ENCODE results near the gene ZNF189.
"Not testable (repeated sequence)": the region's sequence is repeated elsewhere in the genome, so short reads cannot be mapped to it uniquely, and the experiment has no call there.

The ZNF189 gene

GRCh38 chr9:101376111-101376848 is 22.4 kb upstream of the ZNF189 start:
- H3K4me3 ChIP-seq (ENCODE audit: low read depth in 1 of 5, low read length in 5 of 5) = no peak overlapping the region
- peaks cover 0 to 2% (median 0%) of the 10 kb centered on the region in 5 donors for H3K27me3 ChIP-seq (ENCODE audit: control insufficient read depth in 5 of 5, insufficient read depth in 4 of 5, low read length in 5 of 5)
- no peak overlapping the region for H3K9ac ChIP-seq (ENCODE audit: low read length in 5 of 5)
- H3K9me3 ChIP-seq (ENCODE audit: control insufficient read depth in 5 of 5, low read length in 5 of 5) = peaks cover 0 to 2% (median 0%) of the 10 kb centered on the region in 5 donors
- no peak overlapping the region for H3K27ac ChIP-seq (ENCODE audit: low read depth, low read length)
- no peaks in the 10 kb centered on the region for H3K4me1 ChIP-seq (ENCODE audit: control insufficient read depth in 5 of 5, insufficient read depth in 5 of 5, low read length in 5 of 5)
- no peaks in the 10 kb centered on the region for H3K36me3 ChIP-seq (ENCODE audit: control insufficient read depth in 5 of 5, insufficient read depth in 5 of 5, low read length in 5 of 5)

- peaks cover 0 to 4% (median 3%) of the 10 kb centered on the region in 5 donors for H3K9me3 ChIP-seq (ENCODE audit: control insufficient read depth in 5 of 5, low read length in 5 of 5)
- no peaks in the 10 kb centered on the region for H3K4me1 ChIP-seq (ENCODE audit: control insufficient read depth in 5 of 5, insufficient read depth in 5 of 5, low read length in 5 of 5)
- H3K27ac ChIP-seq (ENCODE audit: low read depth, low read length) = no peak overlapping the region
- no peaks in the 10 kb centered on the region for H3K27me3 ChIP-seq (ENCODE audit: control insufficient read depth in 5 of 5, insufficient read depth in 4 of 5, low read length in 5 of 5)
- no peaks in the 10 kb centered on the region for H3K36me3 ChIP-seq (ENCODE audit: control insufficient read depth in 5 of 5, insufficient read depth in 5 of 5, low read length in 5 of 5)
- H3K4me3 ChIP-seq (ENCODE audit: low read depth in 1 of 5, low read length in 5 of 5) = no peak overlapping the region
- no peak overlapping the region for H3K9ac ChIP-seq (ENCODE audit: low read length in 5 of 5)
Measured at GRCh38 chr9:101380295-101380694, 18.4 kb upstream of the ZNF189 start.

- Histone ChIP-seq H3K27ac (ENCODE audit: low read depth, low read length) (no peak overlapping the region), H3K4me1 (ENCODE audit: control insufficient read depth in 5 of 5, insufficient read depth in 5 of 5, low read length in 5 of 5) (no peaks in the 10 kb centered on the region), H3K36me3 (ENCODE audit: control insufficient read depth in 5 of 5, insufficient read depth in 5 of 5, low read length in 5 of 5) (no peaks in the 10 kb centered on the region), H3K4me3 (ENCODE audit: low read depth in 1 of 5, low read length in 5 of 5) (no peak overlapping the region), H3K9ac (ENCODE audit: low read length in 5 of 5) (no peak overlapping the region), H3K27me3 (ENCODE audit: control insufficient read depth in 5 of 5, insufficient read depth in 4 of 5, low read length in 5 of 5) (no peaks in the 10 kb centered on the region), H3K9me3 (ENCODE audit: control insufficient read depth in 5 of 5, low read length in 5 of 5) (peaks cover 0 to 6% (median 3%) of the 10 kb centered on the region in 5 donors)
Measured at GRCh38 chr9:101381118-101381517, 17.5 kb upstream of the ZNF189 start.

GRCh38 chr9:101381833-101382342 is 16.8 kb upstream of the ZNF189 start:
- no peak overlapping the region for H3K4me3 ChIP-seq (ENCODE audit: low read depth in 1 of 5, low read length in 5 of 5)
- H3K4me1 ChIP-seq (ENCODE audit: control insufficient read depth in 5 of 5, insufficient read depth in 5 of 5, low read length in 5 of 5) = no peaks in the 10 kb centered on the region
- no peaks in the 10 kb centered on the region for H3K27me3 ChIP-seq (ENCODE audit: control insufficient read depth in 5 of 5, insufficient read depth in 4 of 5, low read length in 5 of 5)
- H3K9ac ChIP-seq (ENCODE audit: low read length in 5 of 5) = no peak overlapping the region
- H3K9me3 ChIP-seq (ENCODE audit: control insufficient read depth in 5 of 5, low read length in 5 of 5) = peaks cover 0 to 6% (median 3%) of the 10 kb centered on the region in 5 donors
- no peak overlapping the region for H3K27ac ChIP-seq (ENCODE audit: low read depth, low read length)
- no peaks in the 10 kb centered on the region for H3K36me3 ChIP-seq (ENCODE audit: control insufficient read depth in 5 of 5, insufficient read depth in 5 of 5, low read length in 5 of 5)

GRCh38 chr9:101383361-101383760 is 15.3 kb upstream of the ZNF189 start:
- Histone ChIP-seq H3K9me3 (ENCODE audit: control insufficient read depth in 5 of 5, low read length in 5 of 5) (peaks cover 0 to 6% (median 3%) of the 10 kb centered on the region in 5 donors), H3K9ac (ENCODE audit: low read length in 5 of 5) (no peak overlapping the region), H3K36me3 (ENCODE audit: control insufficient read depth in 5 of 5, insufficient read depth in 5 of 5, low read length in 5 of 5) (peaks cover 0 to 6% (median 2%) of the 10 kb centered on the region in 5 donors), H3K4me3 (ENCODE audit: low read depth in 1 of 5, low read length in 5 of 5) (no peak overlapping the region), H3K27ac (ENCODE audit: low read depth, low read length) (no peak overlapping the region), H3K27me3 (ENCODE audit: control insufficient read depth in 5 of 5, insufficient read depth in 4 of 5, low read length in 5 of 5) (no peaks in the 10 kb centered on the region), H3K4me1 (ENCODE audit: control insufficient read depth in 5 of 5, insufficient read depth in 5 of 5, low read length in 5 of 5) (no peaks in the 10 kb centered on the region)

GRCh38 chr9:101384873-101385536 is 13.6 kb upstream of the ZNF189 start, which contains the start of gene BAAT:
Gene BAAT, minus strand, starts transcription at chr9:101385006. Its CDS starts 13,602 bp downstream, at chr9:101371404.
- H3K9ac ChIP-seq (ENCODE audit: low read length in 5 of 5); H3K27ac ChIP-seq (ENCODE audit: low read depth, low read length): not testable (repeated sequence)

GRCh38 chr9:101387871-101388506 is 10.7 kb upstream of the ZNF189 start:
- Histone ChIP-seq H3K9me3 (ENCODE audit: control insufficient read depth in 5 of 5, low read length in 5 of 5) (peaks cover 0 to 8% (median 5%) of the 10 kb centered on the region in 5 donors), H3K27ac (ENCODE audit: low read depth, low read length) (no peak overlapping the region), H3K4me1 (ENCODE audit: control insufficient read depth in 5 of 5, insufficient read depth in 5 of 5, low read length in 5 of 5) (no peaks in the 10 kb centered on the region), H3K4me3 (ENCODE audit: low read depth in 1 of 5, low read length in 5 of 5) (no peak overlapping the region), H3K9ac (ENCODE audit: low read length in 5 of 5) (no peak overlapping the region), H3K27me3 (ENCODE audit: control insufficient read depth in 5 of 5, insufficient read depth in 4 of 5, low read length in 5 of 5) (no peaks in the 10 kb centered on the region), H3K36me3 (ENCODE audit: control insufficient read depth in 5 of 5, insufficient read depth in 5 of 5, low read length in 5 of 5) (peaks cover 14 to 30% (median 24%) of the 10 kb centered on the region in 5 donors)

More at GRCh38 chr9:101384873-101385536, 13.6 kb upstream of the ZNF189 start, which contains the start of gene BAAT:
- H3K4me3 ChIP-seq (ENCODE audit: low read depth in 1 of 5, low read length in 5 of 5); H3K27me3 ChIP-seq (ENCODE audit: control insufficient read depth in 5 of 5, insufficient read depth in 4 of 5, low read length in 5 of 5); H3K4me1 ChIP-seq (ENCODE audit: control insufficient read depth in 5 of 5, insufficient read depth in 5 of 5, low read length in 5 of 5); H3K9me3 ChIP-seq (ENCODE audit: control insufficient read depth in 5 of 5, low read length in 5 of 5): not testable (repeated sequence)
- H3K36me3 ChIP-seq (ENCODE audit: control insufficient read depth in 5 of 5, insufficient read depth in 5 of 5, low read length in 5 of 5) = peaks cover 7 to 18% (median 17%) of the 10 kb centered on the region in 5 donors

- Histone ChIP-seq H3K4me3 (ENCODE audit: low read depth in 1 of 5, low read length in 5 of 5) (no peak overlapping the region), H3K9me3 (ENCODE audit: control insufficient read depth in 5 of 5, low read length in 5 of 5) (peaks cover 0 to 10% (median 7%) of the 10 kb centered on the region in 5 donors), H3K27me3 (ENCODE audit: control insufficient read depth in 5 of 5, insufficient read depth in 4 of 5, low read length in 5 of 5) (no peaks in the 10 kb centered on the region), H3K4me1 (ENCODE audit: control insufficient read depth in 5 of 5, insufficient read depth in 5 of 5, low read length in 5 of 5) (no peaks in the 10 kb centered on the region), H3K36me3 (ENCODE audit: control insufficient read depth in 5 of 5, insufficient read depth in 5 of 5, low read length in 5 of 5) (peaks cover 14 to 34% (median 24%) of the 10 kb centered on the region in 5 donors), H3K27ac (ENCODE audit: low read depth, low read length) (no peak overlapping the region), H3K9ac (ENCODE audit: low read length in 5 of 5) (no peak overlapping the region)
Measured at GRCh38 chr9:101388507-101388993, 10.1 kb upstream of the ZNF189 start.

GRCh38 chr9:101393135-101393534 is 5.5 kb upstream of the ZNF189 start:
- Histone ChIP-seq H3K27me3 (ENCODE audit: control insufficient read depth in 5 of 5, insufficient read depth in 4 of 5, low read length in 5 of 5) (no peaks in the 10 kb centered on the region), H3K4me3 (ENCODE audit: low read depth in 1 of 5, low read length in 5 of 5) (no peak overlapping the region), H3K9ac (ENCODE audit: low read length in 5 of 5) (no peak overlapping the region), H3K36me3 (ENCODE audit: control insufficient read depth in 5 of 5, insufficient read depth in 5 of 5, low read length in 5 of 5) (peaks cover 14 to 34% (median 23%) of the 10 kb centered on the region in 5 donors), H3K4me1 (ENCODE audit: control insufficient read depth in 5 of 5, insufficient read depth in 5 of 5, low read length in 5 of 5) (peaks cover 3 to 15% (median 12%) of the 10 kb centered on the region in 5 donors), H3K27ac (ENCODE audit: low read depth, low read length) (no peak overlapping the region), H3K9me3 (ENCODE audit: control insufficient read depth in 5 of 5, low read length in 5 of 5) (peaks cover 0 to 6% (median 3%) of the 10 kb centered on the region in 5 donors)

Measured in subcutaneous abdominal adipose tissue (tissue), 5 donors.